ENCODE results near the gene TP53I11.

GRCh38 chr11:44943696-44944095 lies 7.0 kb downstream of the TP53I11 start:
- TF ChIP-seq REST (IDR thresholded peaks at IDR 0.05; ENCODE audit: low read depth): no peak
- no peak for TF ChIP-seq CEBPB (IDR thresholded peaks at IDR 0.05)
- no peak for TF ChIP-seq RAD21 (IDR thresholded peaks at IDR 0.05; ENCODE audit: low read depth)
- TF ChIP-seq EP300 (IDR thresholded peaks at IDR 0.05; ENCODE audit: borderline replicate concordance): no peak

Data from Ishikawa (cell line).